Astrocyte (in vitro differentiated cells and primary cell): ENCODE measurements around the gene SGMS2. TPM values are rescaled to one million over a fixed set of nuclear protein-coding genes. Genes with fewer than 3 reads are reported as not detected.
A peak's percentile ranks its signal among the peaks of the same experiment; 100 is the strongest.

Experiments used
- DNase-seq: peaks from one replicate; pipeline ENCODE4 v3.0.0-alpha.2; 2010; ENCODE audit warnings: low read depth
- FAIRE-seq: peaks from 2 replicates; lab custom pipeline; 2011; peaks lifted over from hg19 to GRCh38; lab: Jason Lieb, UNC
- H2AFZ ChIP-seq: 2 replicates; pipeline ENCODE4 v1.6.0; 2012; ENCODE audit warnings: low read depth, low read length, inconsistent platforms
- H3K27ac ChIP-seq: 2 replicates; pipeline ENCODE4 v1.5.1; 2011; ENCODE audit warnings: low read depth, low read length, inconsistent platforms
- H3K27me3 ChIP-seq: 2 replicates; pipeline ENCODE4 v1.6.0; 2011; ENCODE audit warnings: low read length, inconsistent platforms; ENCODE audit not compliant: insufficient read depth
- H3K36me3 ChIP-seq: 2 replicates; pipeline ENCODE4 v1.5.1; 2011; ENCODE audit warnings: low read length, inconsistent platforms; ENCODE audit not compliant: insufficient read depth
- H3K4me1 ChIP-seq: 2 replicates; pipeline ENCODE4 v1.5.1; 2011; ENCODE audit warnings: low read length, inconsistent platforms; ENCODE audit not compliant: insufficient read depth
- H3K4me2 ChIP-seq: 2 replicates; pipeline ENCODE4 v1.6.0; 2012; ENCODE audit warnings: low read length, inconsistent platforms
- H3K4me3 ChIP-seq: 2 replicates; pipeline ENCODE4 v1.5.1; 2011; ENCODE audit warnings: low read depth, mild to moderate bottlenecking, low read length, inconsistent platforms; ENCODE audit not compliant: insufficient read depth
- H3K79me2 ChIP-seq: 2 replicates; pipeline ENCODE4 v1.6.0; 2012; ENCODE audit warnings: mild to moderate bottlenecking, low read length, inconsistent platforms; ENCODE audit not compliant: insufficient read depth
- H3K9ac ChIP-seq: 2 replicates; pipeline ENCODE4 v1.6.0; 2012; ENCODE audit warnings: mild to moderate bottlenecking, low read length, inconsistent platforms
- H3K9me3 ChIP-seq: 2 replicates; pipeline ENCODE4 v1.5.1; 2012; ENCODE audit warnings: low read depth, mild to moderate bottlenecking, low read length, inconsistent platforms; ENCODE audit not compliant: insufficient read depth
- H4K20me1 ChIP-seq: 2 replicates; pipeline ENCODE4 v1.6.0; 2012; ENCODE audit warnings: low read length, inconsistent platforms; ENCODE audit not compliant: insufficient read depth
- H3K27ac Mint-ChIP-seq: one replicate; pipeline ENCODE4 v1.8.0; 2021; ENCODE audit warnings: mild to moderate bottlenecking, mixed read lengths; ENCODE audit not compliant: unreplicated experiment
- H3K27me3 Mint-ChIP-seq: one replicate; pipeline ENCODE4 v1.8.0; 2021; ENCODE audit warnings: low read depth, mixed read lengths; ENCODE audit not compliant: unreplicated experiment
- H3K36me3 Mint-ChIP-seq: one replicate; pipeline ENCODE4 v1.8.0; 2021; ENCODE audit warnings: low read depth, mixed read lengths; ENCODE audit not compliant: unreplicated experiment
- H3K4me1 Mint-ChIP-seq: one replicate; pipeline ENCODE4 v1.8.0; 2021; ENCODE audit warnings: low read depth, mixed read lengths; ENCODE audit not compliant: unreplicated experiment
- H3K4me3 Mint-ChIP-seq: one replicate; pipeline ENCODE4 v1.8.0; 2021; ENCODE audit warnings: mild to moderate bottlenecking, moderate library complexity, mixed read lengths; ENCODE audit not compliant: unreplicated experiment
- H3K9me3 Mint-ChIP-seq: one replicate; pipeline ENCODE4 v1.8.0; 2021; ENCODE audit warnings: mild to moderate bottlenecking, mixed read lengths; ENCODE audit not compliant: unreplicated experiment
- EZH2 ChIP-seq: IDR thresholded peaks from 2 replicates; pipeline ENCODE4 v1.6.1; 2012; ENCODE audit warnings: mild to moderate bottlenecking, low read length, inconsistent platforms; ENCODE audit not compliant: insufficient read depth
- total RNA-seq: library from RNA; stranded (reverse); gene quantifications from 2 replicates; pipeline ENCODE4 v1.2.1, GENCODE V29; 2021
- TF ChIP-seq, protein P1 (sequence below): IDR thresholded peaks from 2 replicates; pipeline ENCODE4 v1.5.1; 2011; ENCODE audit warnings: low read depth, mild to moderate bottlenecking, inconsistent platforms, low read length, moderate library complexity; ENCODE audit not compliant: insufficient read depth

SGMS2 gene
- total RNA-seq, 1 donor from 2014 or later, result 48.1 TPM

DNA sequence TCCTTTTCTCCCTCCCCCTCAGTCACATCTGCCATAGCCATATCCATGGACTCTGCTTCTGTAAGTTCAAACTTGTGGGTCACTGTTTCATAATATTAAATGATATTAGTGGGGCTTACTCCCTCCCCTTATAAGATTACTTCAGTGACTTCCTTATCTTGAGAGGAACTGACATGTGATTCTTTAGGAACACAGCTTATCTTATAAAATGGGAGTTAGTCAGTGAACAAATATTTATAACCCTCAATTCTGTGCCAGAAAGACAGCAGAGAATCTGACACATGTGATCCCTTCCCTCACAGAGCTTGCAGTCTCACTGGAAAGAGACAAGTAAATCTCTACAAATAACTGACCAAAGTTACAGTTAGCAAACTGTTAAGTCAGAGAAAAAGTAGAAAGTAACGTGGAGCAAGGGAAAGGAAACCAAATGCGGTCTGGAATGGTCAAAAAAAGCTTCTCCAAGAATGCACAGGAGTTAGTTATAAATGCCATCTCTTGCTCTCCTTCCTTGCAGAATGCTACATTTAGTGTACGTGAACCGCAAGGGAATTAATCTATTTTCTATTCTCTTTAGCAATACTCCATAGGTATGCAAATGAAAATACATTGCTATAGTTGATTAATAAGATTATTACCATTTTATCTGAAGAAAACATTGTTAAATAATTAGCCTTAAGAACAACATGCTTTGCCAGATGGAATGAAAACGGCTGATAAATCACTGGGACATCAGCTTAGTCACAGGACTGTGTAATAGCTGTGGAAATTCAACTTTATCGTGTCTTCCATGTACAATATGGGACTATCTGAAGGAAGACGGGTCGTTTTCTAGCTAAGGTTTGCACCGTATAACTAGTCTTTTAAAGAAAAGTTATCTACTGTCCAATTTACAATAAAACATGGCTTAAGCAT is 29.0 kb downstream of the SGMS2 start:
- H3K36me3 Mint-ChIP-seq, result peaks cover 4% of the 10 kb centered on the region
- H3K36me3 ChIP-seq, result peaks cover 3% of the 10 kb centered on the region
- H3K4me3 ChIP-seq, result no peak overlapping the region
- peaks cover 3% of the 10 kb centered on the region for H3K9me3 Mint-ChIP-seq
- H2AFZ ChIP-seq, result no peak overlapping the region
- FAIRE-seq (no peak), DNase-seq (peak; percentile 83)
- TF ChIP-seq, protein P1, sequence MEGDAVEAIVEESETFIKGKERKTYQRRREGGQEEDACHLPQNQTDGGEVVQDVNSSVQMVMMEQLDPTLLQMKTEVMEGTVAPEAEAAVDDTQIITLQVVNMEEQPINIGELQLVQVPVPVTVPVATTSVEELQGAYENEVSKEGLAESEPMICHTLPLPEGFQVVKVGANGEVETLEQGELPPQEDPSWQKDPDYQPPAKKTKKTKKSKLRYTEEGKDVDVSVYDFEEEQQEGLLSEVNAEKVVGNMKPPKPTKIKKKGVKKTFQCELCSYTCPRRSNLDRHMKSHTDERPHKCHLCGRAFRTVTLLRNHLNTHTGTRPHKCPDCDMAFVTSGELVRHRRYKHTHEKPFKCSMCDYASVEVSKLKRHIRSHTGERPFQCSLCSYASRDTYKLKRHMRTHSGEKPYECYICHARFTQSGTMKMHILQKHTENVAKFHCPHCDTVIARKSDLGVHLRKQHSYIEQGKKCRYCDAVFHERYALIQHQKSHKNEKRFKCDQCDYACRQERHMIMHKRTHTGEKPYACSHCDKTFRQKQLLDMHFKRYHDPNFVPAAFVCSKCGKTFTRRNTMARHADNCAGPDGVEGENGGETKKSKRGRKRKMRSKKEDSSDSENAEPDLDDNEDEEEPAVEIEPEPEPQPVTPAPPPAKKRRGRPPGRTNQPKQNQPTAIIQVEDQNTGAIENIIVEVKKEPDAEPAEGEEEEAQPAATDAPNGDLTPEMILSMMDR, result no peak
- no peak for TF ChIP-seq EZH2
- H3K4me3 Mint-ChIP-seq, result no peak overlapping the region
- no peaks in the 10 kb centered on the region for H3K27me3 Mint-ChIP-seq
- H3K4me2 ChIP-seq, result peak overlapping the region; percentile 17
- H3K9me3 ChIP-seq, result no peaks in the 10 kb centered on the region
- no peaks in the 10 kb centered on the region for H3K27me3 ChIP-seq
- peak overlapping the region; percentile 0 for H3K27ac ChIP-seq
- peaks cover 4% of the 10 kb centered on the region for H4K20me1 ChIP-seq
- no peak overlapping the region for H3K9ac ChIP-seq
- H3K79me2 ChIP-seq, result peaks cover 18% of the 10 kb centered on the region
- no peaks in the 10 kb centered on the region for H3K4me1 ChIP-seq
- no peak overlapping the region for H3K27ac Mint-ChIP-seq
- peaks cover 22% of the 10 kb centered on the region for H3K4me1 Mint-ChIP-seq

DNA sequence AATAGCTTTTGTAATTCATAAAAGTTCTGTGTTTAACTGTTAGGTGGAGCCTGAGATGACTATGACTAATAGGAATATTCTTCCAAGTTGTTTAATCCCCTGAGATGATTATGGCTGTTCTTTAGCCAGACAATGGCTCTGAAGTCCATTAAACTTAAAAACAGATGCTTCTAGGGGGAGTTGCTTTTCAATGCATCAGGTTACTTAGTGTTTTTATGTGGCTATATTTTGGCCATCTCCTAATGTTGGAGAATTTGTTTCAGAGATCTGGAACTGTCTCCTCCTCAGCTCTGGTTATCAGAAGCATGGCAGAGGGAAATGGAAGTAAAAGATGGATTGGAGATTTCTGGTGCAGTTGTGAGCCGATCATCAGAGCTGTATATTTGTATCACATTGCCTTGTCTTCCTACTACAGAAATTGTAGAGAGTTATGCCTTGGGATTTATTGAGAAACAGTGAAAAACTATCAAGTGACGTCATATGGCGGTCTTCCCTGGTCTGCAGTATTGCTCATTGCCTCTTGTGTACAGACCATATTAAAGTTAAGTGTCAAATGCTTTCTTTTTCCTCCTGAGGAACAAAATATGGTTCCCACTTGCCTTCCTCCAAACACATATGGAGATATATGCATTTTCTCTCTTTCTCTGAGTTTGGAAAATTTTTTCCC is 29.8 kb downstream of the SGMS2 start:
- Histone ChIP-seq H3K4me2 (peak overlapping the region; percentile 17), H3K27me3 (no peaks in the 10 kb centered on the region), H3K4me3 (no peak overlapping the region), H3K79me2 (peaks cover 15% of the 10 kb centered on the region), H4K20me1 (peaks cover 4% of the 10 kb centered on the region), H3K4me1 (no peaks in the 10 kb centered on the region), H3K9me3 (no peaks in the 10 kb centered on the region), H3K27ac (no peak overlapping the region), H3K36me3 (peaks cover 3% of the 10 kb centered on the region), H3K9ac (no peak overlapping the region), H2AFZ (no peak overlapping the region)
- Mint-ChIP-seq H3K36me3 (peaks cover 6% of the 10 kb centered on the region), H3K27ac (peak overlapping the region; percentile 71), H3K27me3 (no peaks in the 10 kb centered on the region), H3K4me3 (no peak overlapping the region), H3K4me1 (peaks cover 22% of the 10 kb centered on the region), H3K9me3 (peaks cover 3% of the 10 kb centered on the region)
- peak; percentile 45 for FAIRE-seq
- peak; percentile 45 for DNase-seq
- TF ChIP-seq EZH2, result no peak
- TF ChIP-seq, protein P1, result no peak
